GM12878 (cell line): ENCODE measurements around the gene G3BP1. TPM values are rescaled to one million over a fixed set of nuclear protein-coding genes. Genes with fewer than 3 reads are reported as not detected.

Source experiments
- ASH2L ChIP-seq: fragments of 300-600, 200-600 bp; sonication (generic); IDR thresholded peaks from 2 replicates; pipeline ENCODE4 v1.6.1; 2017; ENCODE audit warnings: low read depth, mild to moderate bottlenecking, borderline replicate concordance
- ATF2 ChIP-seq: IDR thresholded peaks from 2 replicates; pipeline ENCODE4 v1.6.1; 2012; ENCODE audit warnings: low read length, inconsistent platforms
- CHD1 ChIP-seq: IDR thresholded peaks from 2 replicates; pipeline ENCODE4 v1.6.1; 2012; ENCODE audit warnings: low read depth, low read length, improper control_type of control experiment
- CHD2 ChIP-seq: IDR thresholded peaks from 2 replicates; pipeline ENCODE4 v1.6.1; 2011; ENCODE audit warnings: low read depth, low read length, improper control_type of control experiment, borderline replicate concordance
- CREB1 ChIP-seq: IDR thresholded peaks from 2 replicates; pipeline ENCODE4 v1.6.1; 2012; ENCODE audit warnings: low read depth, mild to moderate bottlenecking, inconsistent platforms
- FOS ChIP-seq: IDR thresholded peaks from 3 replicates; pipeline ENCODE4 v1.6.1; 2011; ENCODE audit warnings: borderline replicate concordance; ENCODE audit not compliant: insufficient read length; ENCODE audit errors: extremely low read depth
- IRF3 ChIP-seq: fragments of 450-650 bp; IDR thresholded peaks from 2 replicates; pipeline ENCODE4 v1.6.1; 2014; ENCODE audit warnings: mild to moderate bottlenecking
- JUND ChIP-seq: IDR thresholded peaks from 2 replicates; pipeline ENCODE4 v1.6.1; 2012; ENCODE audit warnings: low read depth, mild to moderate bottlenecking, low read length, improper control_type of control experiment, moderate library complexity
- MEF2B ChIP-seq: fragments of 450-650 bp; IDR thresholded peaks from 2 replicates; pipeline ENCODE4 v1.6.1; 2018; ENCODE audit warnings: mild to moderate bottlenecking, moderate library complexity; ENCODE audit not compliant: partially characterized antibody, poor library complexity, severe bottlenecking
- MXI1 ChIP-seq: fragments of 150-350 bp; IDR thresholded peaks from 2 replicates; pipeline ENCODE4 v1.6.1; 2011; ENCODE audit warnings: low read depth, mild to moderate bottlenecking, inconsistent platforms, low read length, improper control_type of control experiment
- PAX8 ChIP-seq: fragments of 450-650 bp; IDR thresholded peaks from 2 replicates; pipeline ENCODE4 v1.6.1; 2017; ENCODE audit warnings: mild to moderate bottlenecking, moderate library complexity
- PBX3 ChIP-seq: IDR thresholded peaks from 2 replicates; pipeline ENCODE4 v1.6.1; 2011; ENCODE audit warnings: mild to moderate bottlenecking, low read depth, low read length, moderate library complexity; ENCODE audit not compliant: insufficient replicate concordance
- RBBP5 ChIP-seq: fragments of 200-600 bp; sonication (generic); conservative IDR thresholded peaks from 2 replicates; pipeline ENCODE4 v1.6.1; 2016
- SIN3A ChIP-seq: IDR thresholded peaks from 2 replicates; pipeline ENCODE4 v1.6.1; 2012; ENCODE audit warnings: low read depth, low read length, improper control_type of control experiment
- SMC3 ChIP-seq: IDR thresholded peaks from 2 replicates; pipeline ENCODE4 v1.6.1; 2011; ENCODE audit warnings: low read length, improper control_type of control experiment, borderline replicate concordance
- SREBF2 ChIP-seq: IDR thresholded peaks from 2 replicates; pipeline ENCODE4 v1.6.1; 2012; ENCODE audit warnings: mild to moderate bottlenecking, low read length
- ZBED1 ChIP-seq: IDR thresholded peaks from 2 replicates; pipeline ENCODE4 v1.6.1; 2016; ENCODE audit warnings: borderline replicate concordance
- ZBTB4 ChIP-seq: fragments of 450-650 bp; formaldehyde crosslinking; IDR thresholded peaks from 2 replicates; pipeline ENCODE4 v1.4.0; 2022; ENCODE audit warnings: mild to moderate bottlenecking, moderate library complexity
- ZNF207 ChIP-seq: fragments of 450-650 bp; IDR thresholded peaks from 2 replicates; pipeline ENCODE4 v1.6.1; 2014; ENCODE audit warnings: antibody characterized with exemption, mild to moderate bottlenecking, borderline replicate concordance
- ZNF384 ChIP-seq: IDR thresholded peaks from 2 replicates; pipeline ENCODE4 v1.6.1; 2012; ENCODE audit warnings: low read depth, mild to moderate bottlenecking, low read length, improper control_type of control experiment, borderline replicate concordance
- polyA plus RNA-seq, 11 experiments: library from polyadenylated mRNA; depleted of rRNA in 4 of 11; unstranded in 6 of 11; stranded (reverse) in 5 of 11; fragments of >200 nt; fragmentation: Nextera tagmentation in 4 of 11; fragmentation: Illumina TruSeq in 1 of 11; extraction: Ambion mirVana in 4 of 11; extraction: Trizol in 1 of 11; gene quantifications; 1 replicate in 1 of 11; 2 replicates in 10 of 11; pipeline versions ENCODE4 v1.2.1 to v1.2.3, GENCODE V29; 2011 to 2016; ENCODE audit warnings: inconsistent platforms in 2 of 11, missing spikeins in 2 of 11, low read depth in 1 of 11
- total RNA-seq, 4 experiments: library from RNA; depleted of rRNA in 3 of 4; stranded (reverse); fragments of >200 nt in 3 of 4; fragmentation: Illumina TruSeq in 1 of 4; extraction: Trizol in 1 of 4; gene quantifications; 2 replicates each; pipeline versions ENCODE4 v1.2.1 to v1.2.3, GENCODE V29; 2013 to 2021
- TF ChIP-seq, protein P1 (sequence below): fragments of 450-650 bp; IDR thresholded peaks from 2 replicates; pipeline ENCODE4 v1.6.1; 2018; ENCODE audit warnings: mild to moderate bottlenecking, low read depth, moderate library complexity; ENCODE audit not compliant: partially characterized antibody

The G3BP1 gene
- total and polyA plus RNA-seq, 10 of the 15 experiments (the other 5 are each of a cell fraction or from before 2014, with no cell fraction given) = 49.7 to 438 (median 148) TPM

- no peak for TF ChIP-seq PAX8
- no peak for TF ChIP-seq RBBP5
- no peak for TF ChIP-seq SIN3A
- TF ChIP-seq FOS = no peak
- TF ChIP-seq ZNF207 = no peak
- no peak for TF ChIP-seq MEF2B
- no peak for TF ChIP-seq ZBTB4 (CRISPR knock-in tag)
- TF ChIP-seq, protein P1, sequence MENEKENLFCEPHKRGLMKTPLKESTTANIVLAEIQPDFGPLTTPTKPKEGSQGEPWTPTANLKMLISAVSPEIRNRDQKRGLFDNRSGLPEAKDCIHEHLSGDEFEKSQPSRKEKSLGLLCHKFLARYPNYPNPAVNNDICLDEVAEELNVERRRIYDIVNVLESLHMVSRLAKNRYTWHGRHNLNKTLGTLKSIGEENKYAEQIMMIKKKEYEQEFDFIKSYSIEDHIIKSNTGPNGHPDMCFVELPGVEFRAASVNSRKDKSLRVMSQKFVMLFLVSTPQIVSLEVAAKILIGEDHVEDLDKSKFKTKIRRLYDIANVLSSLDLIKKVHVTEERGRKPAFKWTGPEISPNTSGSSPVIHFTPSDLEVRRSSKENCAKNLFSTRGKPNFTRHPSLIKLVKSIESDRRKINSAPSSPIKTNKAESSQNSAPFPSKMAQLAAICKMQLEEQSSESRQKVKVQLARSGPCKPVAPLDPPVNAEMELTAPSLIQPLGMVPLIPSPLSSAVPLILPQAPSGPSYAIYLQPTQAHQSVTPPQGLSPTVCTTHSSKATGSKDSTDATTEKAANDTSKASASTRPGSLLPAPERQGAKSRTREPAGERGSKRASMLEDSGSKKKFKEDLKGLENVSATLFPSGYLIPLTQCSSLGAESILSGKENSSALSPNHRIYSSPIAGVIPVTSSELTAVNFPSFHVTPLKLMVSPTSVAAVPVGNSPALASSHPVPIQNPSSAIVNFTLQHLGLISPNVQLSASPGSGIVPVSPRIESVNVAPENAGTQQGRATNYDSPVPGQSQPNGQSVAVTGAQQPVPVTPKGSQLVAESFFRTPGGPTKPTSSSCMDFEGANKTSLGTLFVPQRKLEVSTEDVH = no peak
- TF ChIP-seq CHD1 = no peak
- TF ChIP-seq ZNF384 = no peak
- no peak for TF ChIP-seq JUND
- no peak for TF ChIP-seq MXI1
- TF ChIP-seq IRF3 = no peak
- TF ChIP-seq ATF2 = no peak
- TF ChIP-seq PBX3 = peak; percentile 37
- TF ChIP-seq SREBF2 = no peak
- TF ChIP-seq CHD2 = no peak
- peak; percentile 9; the same call in 1 of the 2 replicates for TF ChIP-seq SMC3
- TF ChIP-seq ASH2L = no peak
- TF ChIP-seq CREB1 = peak; percentile 55; the same call in 1 of the 2 replicates
- TF ChIP-seq ZBED1 = no peak
Observed at GRCh38 chr5:151745071-151745705, 26.6 kb upstream of the G3BP1 start (continued).
